GM19397 (cell line): ENCODE measurements around the gene ACOT8.

Experiments
- ATAC-seq: cut with Tn5 transposase; IDR thresholded peaks from one replicate; pipeline ENCODE4 v1.9.1; 2021; ENCODE audit warnings: mild to moderate bottlenecking, moderate library complexity; ENCODE audit not compliant: unreplicated experiment

ACOT8 gene

DNA sequence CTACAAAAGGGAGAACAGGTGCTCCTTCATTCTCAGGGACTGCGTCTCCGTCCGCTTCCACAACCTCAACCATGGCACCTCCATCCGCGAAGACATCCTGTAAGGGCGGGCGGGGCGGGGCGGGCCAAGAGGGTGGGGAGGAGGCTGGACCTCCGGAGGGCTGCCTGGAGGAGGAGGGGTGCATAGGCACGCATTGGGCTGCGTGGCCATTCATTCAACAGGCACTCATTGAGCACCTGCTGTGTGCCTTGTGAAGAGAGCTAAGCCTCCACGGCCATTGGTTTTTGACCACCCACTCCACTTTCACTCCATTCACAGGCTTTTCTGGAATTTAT is 657 bp upstream of the ACOT8 start:
- ATAC-seq, result peak; percentile 11

DNA sequence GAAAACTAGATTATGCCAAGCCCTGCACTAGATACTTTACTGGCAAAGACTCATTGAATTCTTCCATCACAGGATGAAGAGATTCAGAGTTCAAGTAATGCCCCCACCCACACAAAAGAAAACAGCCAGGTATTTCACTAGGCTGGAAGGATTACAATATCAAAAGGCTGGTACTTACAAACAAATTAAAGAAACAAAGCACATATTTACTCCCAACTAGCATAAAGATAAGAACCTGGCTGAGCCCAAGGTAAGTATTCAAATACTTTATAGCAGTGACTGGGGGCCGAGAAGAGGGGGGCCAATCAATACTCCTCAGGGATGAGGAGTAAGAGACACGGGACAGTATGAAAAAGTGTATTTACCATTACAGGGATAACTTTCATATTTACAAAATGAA is 3.7 kb downstream of the ACOT8 start:
- no peak for ATAC-seq

DNA sequence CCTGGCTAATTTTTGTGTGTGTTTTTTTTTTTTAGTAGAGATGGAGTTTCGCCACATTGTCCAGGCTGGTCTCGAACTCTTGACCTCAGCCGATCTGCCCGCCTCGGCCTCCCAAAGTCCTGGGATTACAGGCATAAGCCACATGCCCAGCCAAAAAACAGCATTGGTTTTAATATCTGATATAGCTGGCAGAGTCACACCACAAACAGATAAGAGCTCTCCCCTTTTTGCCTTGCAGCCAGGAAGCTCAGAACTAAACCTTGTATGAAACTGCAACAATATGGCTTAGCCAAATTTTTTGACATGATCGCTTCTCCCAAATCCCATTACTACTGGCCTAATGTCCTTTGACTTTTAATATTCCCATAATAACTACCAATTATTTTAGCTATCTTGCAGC is 4.9 kb downstream of the ACOT8 start:
- ATAC-seq, result no peak

DNA sequence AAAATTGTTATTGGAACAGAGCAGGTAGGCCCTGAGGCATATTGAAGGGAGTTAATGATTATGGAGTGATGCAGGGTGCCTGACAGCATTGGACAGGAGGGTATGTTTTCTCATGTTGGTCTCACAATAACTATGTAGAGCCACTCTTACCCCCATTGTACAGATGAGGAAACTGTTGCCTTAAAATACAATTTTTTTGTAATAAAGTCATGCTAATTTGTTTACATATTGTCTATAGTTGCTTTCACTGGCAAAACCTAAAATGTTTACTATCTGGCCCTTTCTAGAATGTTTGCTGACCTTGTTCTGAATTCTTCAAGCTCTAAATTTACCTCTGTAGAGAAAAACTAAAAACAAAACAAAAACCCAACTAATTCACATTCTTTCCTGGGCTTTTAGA is 5.7 kb downstream of the ACOT8 start:
- no peak for ATAC-seq

DNA sequence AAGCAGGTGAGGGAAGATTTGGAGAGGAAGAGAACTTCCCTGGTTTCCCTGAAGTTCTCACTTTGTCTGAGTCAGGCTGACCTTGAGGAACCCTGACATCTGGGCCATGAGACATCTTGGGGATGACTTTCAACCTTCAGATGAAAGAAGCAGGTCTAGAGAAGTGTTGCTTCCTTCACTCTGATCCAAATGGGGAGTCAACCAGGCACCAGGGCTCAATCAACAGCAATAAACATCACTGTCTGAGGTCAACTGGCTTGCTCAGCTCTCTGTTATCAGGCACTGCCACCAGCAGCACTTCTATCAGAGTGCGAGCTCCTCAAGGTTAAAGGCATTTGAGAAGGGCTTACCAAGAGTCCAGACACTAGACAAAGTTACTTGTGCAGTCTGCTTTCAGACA is 6.3 kb downstream of the ACOT8 start:
- no peak for ATAC-seq

DNA sequence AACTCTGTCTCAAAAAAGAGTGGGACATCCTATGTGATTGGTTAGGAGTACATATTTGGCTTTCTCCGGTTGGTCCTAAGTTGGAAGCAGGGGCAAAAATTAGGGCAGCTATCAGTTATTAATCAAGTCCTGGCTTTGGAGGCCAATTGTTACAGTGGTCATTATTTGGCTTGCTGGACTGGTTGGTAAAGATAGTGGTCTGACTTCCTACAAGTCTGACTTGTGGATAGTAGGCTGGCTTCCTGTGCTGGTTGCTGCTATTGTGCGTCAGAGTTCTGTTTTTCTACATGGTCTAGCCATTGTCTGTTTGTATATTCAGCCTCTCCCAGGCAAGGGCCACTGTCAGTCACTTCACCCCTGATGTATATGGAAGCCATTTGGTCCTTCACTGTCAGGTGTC is 7.0 kb downstream of the ACOT8 start:
- ATAC-seq, result no peak

DNA sequence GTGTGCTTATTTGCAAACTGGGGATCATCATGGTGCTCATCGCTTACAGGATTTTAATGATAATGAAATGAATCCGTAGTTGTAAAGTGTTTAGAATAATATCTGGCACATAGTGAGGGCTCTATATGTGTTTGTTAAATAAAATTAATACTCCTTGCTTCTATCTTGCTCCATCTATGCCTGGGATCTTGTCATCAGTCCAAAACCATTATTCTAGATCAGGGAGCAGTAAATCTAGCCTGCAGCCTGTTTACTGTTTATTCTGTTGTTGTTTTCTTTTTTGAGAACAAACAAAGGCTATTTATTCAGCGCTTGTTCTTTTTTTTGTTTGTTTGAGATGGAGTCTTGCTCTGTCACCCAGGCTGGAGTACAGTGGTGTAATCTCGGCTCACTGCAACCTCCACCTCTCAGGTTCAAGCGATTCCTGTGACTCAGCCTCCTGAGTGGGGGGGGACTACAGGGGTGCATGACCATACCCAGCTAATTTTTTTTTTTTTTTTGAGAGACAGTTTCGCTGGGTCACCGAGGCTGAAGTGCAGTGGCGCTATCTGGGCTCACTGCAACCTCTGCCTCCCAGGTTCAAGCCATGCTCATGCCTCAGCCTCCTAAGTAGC is 8.1 kb downstream of the ACOT8 start:
- ATAC-seq, result no peak

DNA sequence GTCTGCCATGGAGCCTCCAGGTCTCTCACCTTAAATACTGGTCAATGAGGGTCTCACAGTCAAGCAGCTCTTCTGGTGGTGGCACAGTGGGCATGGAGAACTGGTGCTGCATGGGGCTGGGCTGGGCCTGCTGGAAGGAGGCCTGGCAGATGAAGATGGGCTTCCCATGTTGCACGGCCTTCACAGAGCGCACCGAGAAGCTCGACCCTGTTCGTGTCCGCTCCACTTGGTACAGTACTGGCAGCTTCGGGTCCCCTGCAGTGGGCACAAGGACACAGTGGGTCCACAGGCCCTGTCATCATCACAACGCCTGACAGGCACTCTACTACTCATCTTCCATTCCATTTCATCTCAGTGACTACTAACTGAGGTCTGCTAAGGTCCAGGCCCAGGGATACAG is 8.8 kb downstream of the ACOT8 start:
- no peak for ATAC-seq

DNA sequence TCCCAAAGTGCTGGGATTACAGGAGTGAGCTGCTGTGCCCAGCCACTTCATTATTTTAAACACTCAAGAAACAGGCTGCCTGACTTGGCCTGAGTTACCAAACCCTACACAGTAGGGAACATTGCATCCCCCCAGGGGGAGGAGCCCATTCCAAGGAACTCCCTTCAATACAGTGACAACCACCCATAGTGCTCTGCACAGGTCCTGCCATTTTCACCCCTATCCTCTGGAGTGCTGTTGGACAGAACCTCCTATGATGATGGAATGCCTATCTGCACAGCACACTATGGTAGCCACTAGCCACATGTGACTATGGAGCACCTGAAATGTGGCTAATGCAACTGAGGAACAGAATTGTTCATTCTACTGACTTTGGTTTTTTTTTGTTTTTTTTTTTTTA is 11.7 kb downstream of the ACOT8 start:
- no peak for ATAC-seq

DNA sequence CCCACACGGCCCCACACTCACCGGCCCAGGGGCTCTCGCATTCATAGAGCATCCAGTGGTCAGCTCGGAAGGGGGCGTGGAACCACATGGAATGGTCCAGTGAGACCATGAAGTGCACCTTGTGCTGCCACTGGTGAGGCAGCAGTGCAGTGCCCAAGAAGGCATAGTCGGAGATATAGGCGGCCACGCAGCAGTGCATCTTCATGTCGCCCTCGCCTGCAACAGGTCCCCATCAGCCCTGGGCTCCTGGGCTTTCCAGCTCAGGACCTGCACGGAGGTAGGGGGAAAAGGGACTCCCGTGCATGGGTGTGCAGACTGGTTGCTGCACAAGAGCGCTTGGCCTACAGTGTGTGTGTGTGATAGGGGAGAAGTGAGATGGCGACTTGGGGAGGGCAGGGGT is 13.7 kb downstream of the ACOT8 start:
- no peak for ATAC-seq

DNA sequence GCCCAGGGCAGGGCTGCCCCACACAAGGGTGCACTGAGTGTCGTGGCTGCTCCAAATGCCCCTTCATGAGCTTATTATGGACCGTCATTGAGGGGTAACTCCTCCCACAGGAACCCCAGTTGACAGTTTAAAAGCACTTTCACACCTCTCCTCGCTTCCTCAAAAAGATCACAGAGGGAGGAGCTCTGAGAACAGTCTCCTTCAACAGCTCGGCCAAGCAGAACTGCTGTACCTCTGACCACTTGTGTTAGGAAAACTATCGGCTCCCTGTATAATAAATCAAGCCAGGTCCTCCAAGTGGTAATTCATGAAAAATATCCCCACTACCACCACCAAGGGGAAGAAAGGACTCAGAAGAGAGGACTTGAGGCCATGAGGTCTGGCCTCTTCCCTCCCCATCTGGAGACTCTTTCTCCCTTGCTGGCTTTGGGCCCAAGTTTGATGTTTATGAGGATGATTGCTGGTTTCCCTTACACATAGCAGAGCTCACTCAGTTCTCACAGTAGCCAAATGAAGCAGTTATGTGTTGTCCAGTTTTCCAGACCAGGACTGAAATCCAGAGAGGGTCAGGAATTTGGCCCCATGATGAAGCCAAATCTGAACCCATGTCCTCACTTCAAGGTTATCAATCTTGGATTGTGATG is 14.9 kb downstream of the ACOT8 start:
- ATAC-seq, result no peak

DNA sequence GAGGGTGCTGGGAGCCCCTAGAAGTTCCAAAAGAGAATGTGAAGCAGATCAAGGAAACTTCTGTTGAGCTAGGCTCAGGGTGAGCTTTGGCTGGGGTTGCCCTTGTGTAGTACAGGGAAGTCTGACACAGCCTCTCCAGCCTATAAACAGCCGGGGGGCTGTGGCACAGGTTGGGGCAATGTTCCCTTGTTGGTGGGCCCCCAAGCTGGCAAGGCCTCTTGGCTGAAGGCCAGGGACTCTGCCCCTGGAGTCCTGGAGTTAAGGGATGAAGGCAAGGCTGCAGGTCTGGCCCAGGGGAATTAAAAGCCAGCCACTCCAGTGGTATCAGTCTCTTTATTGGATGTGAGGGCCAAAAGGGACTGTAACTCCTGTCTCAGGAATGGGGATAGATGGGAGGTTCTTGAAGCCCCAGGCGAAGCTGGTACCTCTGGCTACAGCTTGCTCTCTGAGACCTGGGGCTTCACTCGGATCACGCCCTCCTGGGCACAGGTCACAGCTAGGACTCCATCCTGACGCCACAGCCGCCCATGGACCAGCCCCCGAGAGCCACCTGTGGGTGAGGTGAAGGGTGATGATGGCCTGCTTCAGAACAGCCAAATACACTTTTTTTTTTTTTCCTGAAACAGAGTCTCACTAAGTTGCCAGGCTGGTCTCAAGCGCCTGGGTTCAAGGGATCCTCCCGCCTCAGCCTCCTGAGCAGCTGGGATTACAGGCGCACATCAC is 15.6 kb downstream of the ACOT8 start:
- ATAC-seq, result no peak

DNA sequence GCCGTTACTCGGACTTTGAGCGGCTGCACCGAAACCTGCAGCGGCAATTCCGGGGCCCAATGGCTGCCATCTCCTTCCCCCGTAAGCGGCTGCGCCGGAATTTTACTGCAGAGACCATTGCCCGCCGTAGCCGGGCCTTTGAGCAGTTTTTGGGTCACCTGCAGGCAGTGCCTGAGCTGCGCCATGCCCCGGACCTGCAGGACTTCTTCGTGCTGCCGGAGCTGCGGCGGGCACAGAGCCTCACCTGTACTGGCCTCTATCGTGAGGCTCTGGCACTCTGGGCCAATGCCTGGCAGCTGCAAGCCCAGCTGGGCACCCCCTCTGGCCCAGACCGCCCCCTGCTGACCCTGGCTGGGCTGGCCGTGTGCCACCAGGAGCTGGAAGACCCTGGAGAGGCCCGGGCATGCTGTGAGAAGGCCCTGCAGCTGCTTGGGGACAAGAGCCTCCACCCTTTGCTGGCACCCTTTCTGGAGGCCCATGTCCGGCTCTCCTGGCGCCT is 16.4 kb downstream of the ACOT8 start:
- ATAC-seq, result no peak

DNA sequence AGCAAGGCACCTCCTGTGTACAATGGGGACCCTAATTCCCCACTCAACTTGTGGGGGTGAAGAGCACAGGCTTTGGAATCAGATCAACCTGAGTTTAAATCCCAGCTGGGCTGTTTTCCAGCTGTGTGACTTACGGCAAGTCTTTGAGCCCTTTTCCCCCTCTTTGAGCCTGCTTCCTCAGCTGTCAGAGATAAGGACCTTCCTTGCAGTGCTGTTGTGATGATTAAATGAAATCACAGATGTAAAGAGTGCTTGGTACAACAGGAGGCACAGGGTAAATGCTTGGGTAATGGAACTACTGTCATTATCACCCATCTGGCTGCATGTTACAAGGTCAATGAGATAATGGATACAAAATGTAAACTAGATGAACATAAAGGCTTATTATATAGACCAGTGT is 20.4 kb downstream of the ACOT8 start:
- ATAC-seq, result no peak

DNA sequence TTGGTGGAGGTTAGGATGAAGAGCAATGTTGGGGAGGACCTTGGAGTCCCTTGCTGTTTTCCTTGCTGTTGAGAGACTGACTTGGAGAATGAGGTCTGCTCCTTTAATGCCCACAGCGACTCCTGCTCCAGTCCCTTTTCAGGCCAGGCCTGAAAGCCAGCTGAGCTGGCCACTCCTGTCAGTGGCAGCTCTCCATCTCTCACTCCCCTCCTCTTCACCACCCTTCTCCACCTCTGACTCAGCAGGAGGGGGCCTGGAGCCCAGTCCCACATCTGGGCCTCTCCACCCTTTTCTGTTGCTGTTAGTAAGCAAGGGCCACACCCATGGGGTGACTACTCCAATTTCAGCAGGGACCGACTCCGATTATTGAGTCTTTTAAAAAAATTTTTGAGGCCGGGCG is 21.4 kb downstream of the ACOT8 start:
- no peak for ATAC-seq

DNA sequence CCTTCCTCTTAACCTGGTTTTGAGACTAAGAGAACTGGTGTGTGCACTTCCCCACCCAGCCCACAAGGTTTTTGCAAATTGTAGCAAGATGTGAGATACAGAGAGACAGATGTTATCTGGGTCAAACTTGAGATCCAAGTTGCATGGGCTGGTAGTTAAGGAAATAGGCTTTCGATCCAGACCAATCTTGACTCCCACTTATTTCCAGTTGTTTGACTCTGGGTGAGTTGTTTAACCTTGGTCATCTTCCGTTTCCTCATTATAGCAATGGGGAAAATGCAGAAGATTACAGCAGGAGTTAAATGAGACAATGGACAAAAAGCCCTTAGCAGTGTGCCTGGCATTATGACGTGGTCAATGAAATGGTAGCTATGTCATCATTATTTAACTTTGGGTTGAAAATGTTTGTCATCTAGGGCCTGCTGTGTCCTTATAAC is 21.8 kb downstream of the ACOT8 start:
- ATAC-seq, result no peak

DNA sequence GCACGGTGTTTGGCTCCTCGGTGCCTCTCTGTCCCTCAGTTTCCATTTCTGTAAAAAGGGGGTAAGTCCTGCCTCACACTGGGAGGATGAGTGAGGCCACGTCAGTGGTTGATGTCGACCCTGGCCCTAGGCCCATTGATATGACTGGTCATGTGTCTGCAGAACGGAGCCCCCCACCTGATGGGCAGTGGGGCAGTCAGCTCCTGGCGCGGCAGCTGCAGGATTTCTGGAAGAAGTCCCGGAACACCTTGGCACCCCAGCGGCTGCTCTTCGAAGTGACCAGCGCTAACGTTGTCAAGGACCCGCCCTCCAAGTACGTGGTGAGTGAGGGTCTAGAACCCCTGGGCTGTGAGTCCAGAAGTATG is 22.4 kb downstream of the ACOT8 start:
- ATAC-seq, result no peak

DNA sequence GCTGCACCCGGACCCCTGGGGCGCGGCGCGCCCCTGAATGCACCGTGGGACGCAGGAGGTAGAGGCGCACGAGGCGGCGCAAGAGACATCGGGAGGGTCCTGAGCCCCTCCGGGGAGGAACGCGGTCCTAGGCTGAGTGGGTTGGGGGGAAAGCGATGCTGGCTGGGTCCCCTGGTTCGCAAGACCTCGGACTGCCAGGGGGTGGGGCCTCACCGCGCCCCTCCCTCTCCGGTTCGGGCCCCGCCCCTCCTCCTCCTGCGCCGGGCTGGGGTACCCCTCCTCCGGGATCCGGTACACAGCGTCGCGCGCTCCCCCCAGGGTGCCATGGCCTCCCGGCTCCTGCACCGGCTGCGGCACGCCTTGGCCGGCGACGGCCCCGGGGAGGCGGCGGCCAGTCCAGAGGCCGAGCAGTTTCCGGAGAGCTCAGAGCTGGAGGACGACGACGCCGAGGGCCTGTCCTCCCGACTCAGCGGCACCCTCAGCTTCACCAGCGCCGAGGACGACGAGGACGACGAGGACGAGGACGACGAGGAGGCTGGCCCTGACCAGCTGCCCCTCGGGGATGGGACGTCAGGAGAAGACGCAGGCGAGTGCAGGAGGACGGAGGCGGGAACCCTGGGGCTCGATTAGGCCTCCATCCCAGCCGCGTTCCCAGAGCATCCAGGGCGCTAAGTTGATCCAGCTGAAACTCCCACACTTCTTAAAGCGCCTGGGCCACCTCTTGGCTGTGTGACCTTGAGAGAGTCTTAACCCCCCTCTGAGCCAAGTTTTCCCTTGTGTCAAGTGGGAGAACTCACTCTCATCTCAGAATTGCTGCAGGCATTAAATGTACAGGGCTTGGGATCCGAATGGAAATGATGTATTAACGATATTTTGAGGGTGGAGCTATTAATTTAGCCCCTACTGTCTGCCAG is 23.1 kb downstream of the ACOT8 start:
- no peak for ATAC-seq

DNA sequence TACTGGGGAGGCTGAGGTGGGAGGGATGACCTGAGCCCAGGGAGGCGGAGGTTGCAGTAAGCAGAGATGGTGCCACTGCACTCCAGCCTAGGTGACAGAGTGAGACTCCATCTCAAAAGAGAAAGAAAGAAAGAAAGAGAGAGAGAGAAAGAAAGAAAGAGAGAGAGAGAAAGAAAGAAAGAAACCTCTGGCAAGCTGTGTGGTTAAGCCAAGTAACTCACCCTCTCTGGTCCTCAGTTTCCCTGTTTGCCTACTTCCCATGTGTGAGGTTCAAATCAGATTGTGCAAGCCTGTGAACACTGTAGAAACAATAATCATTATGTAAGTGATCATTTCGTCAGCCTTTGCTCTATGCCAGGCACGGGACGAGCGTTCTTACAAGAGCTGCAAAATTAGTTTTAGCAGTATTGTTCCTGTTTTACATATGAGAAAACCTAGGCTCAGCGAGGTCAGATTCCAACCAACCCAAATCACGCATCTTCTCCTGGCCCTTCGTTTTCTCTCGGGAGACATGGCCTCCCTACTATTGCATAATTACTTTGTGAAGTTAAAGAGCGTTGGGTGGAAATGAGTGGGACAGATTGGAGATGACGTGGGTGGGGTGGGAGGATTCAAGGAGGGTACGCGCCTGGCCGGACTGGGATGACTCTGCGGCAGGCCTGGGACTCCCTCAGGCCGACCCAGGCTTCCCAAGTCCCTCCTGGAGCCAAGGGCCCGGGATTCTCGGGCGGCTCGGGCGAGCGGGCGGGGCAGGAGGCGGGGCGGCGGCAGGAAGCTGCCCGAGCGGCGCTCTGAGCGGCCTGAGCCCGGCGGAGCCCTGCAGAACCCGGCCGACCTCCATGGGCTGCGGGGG is 23.9 kb downstream of the ACOT8 start, which contains the start of gene SNX21:
Gene SNX21, plus strand, starts transcription at position 770 of the 853 bp plus-strand sequence. CDS start 121 bp downstream, outside the sequence.
- ATAC-seq, result no peak

DNA sequence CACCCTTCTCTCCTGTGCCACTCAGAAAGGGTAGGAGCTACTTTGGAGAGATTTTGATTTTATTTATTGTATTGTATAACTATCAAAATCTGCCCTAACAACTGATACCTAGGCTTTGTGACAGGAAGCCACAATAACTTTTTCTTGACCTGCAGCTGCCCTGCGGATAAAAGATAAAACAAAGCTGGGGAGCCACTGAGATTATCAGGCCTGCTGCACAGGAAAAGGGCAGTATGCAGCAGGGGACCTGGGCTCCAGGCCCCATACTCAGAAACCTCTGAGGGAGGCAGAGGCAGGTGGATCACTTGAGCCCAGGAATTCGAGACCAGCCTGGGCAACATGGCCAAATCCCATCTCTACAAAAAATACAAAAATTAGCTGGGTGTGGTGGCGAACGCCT is 24.6 kb downstream of the ACOT8 start:
- no peak for ATAC-seq
